ENCODE data around the gene MAP4K1.
"Not testable (repeated sequence)": the region's sequence is repeated elsewhere in the genome, so short reads cannot be mapped to it uniquely, and the experiment has no call there.

MAP4K1 gene

GRCh38 chr19:38650911-38651584, 33.3 kb upstream of the MAP4K1 start:
- DNase-seq, result no peak

- DNase-seq, result no peak
These were observed 32.5 kb upstream of the MAP4K1 start for GRCh38 chr19:38650172-38650775.

GRCh38 chr19:38649305-38650171, 31.8 kb upstream of the MAP4K1 start:
- DNase-seq, result no peak

- no peak for DNase-seq
These were observed 31.1 kb upstream of the MAP4K1 start for GRCh38 chr19:38648769-38649304.

- no peak for DNase-seq
These were observed 30.4 kb upstream of the MAP4K1 start for GRCh38 chr19:38647966-38648768.

- peak; percentile 99 for DNase-seq
These were observed 29.7 kb upstream of the MAP4K1 start, which contains the start of gene ACTN4 for GRCh38 chr19:38647368-38647965. ACTN4 (plus strand) TSS chr19:38647649; CDS start chr19:38647746, 97 bp downstream.

- no peak for DNase-seq
These were observed 27.0 kb upstream of the MAP4K1 start for GRCh38 chr19:38644719-38645118.

GRCh38 chr19:38642176-38642575, 24.4 kb upstream of the MAP4K1 start:
- no peak for DNase-seq

GRCh38 chr19:38640368-38640767, 22.6 kb upstream of the MAP4K1 start:
- no peak for DNase-seq

- DNase-seq, result no peak
These were observed 21.9 kb upstream of the MAP4K1 start for GRCh38 chr19:38639679-38640078.

- no peak for DNase-seq
These were observed 20.7 kb upstream of the MAP4K1 start for GRCh38 chr19:38638461-38638860.

GRCh38 chr19:38635483-38636399, 18.0 kb upstream of the MAP4K1 start:
- DNase-seq, result no peak

GRCh38 chr19:38634757-38635482, 17.2 kb upstream of the MAP4K1 start:
- DNase-seq, result no peak

- DNase-seq, result no peak
These were observed 14.9 kb upstream of the MAP4K1 start for GRCh38 chr19:38632476-38633213.

- DNase-seq, result not testable (repeated sequence)
These were observed 14.2 kb upstream of the MAP4K1 start for GRCh38 chr19:38631811-38632475.

- DNase-seq, result not testable (repeated sequence)
These were observed 13.5 kb upstream of the MAP4K1 start for GRCh38 chr19:38631301-38631700.

- no peak for DNase-seq
These were observed 11.8 kb upstream of the MAP4K1 start for GRCh38 chr19:38629568-38629967.

- DNase-seq, result no peak
These were observed 8.6 kb upstream of the MAP4K1 start for GRCh38 chr19:38626401-38626800.

- no peak for DNase-seq
These were observed 7.1 kb upstream of the MAP4K1 start for GRCh38 chr19:38624822-38625221.
